ENCODE results near the gene NCLN.
"Not testable (repeated sequence)": the region's sequence is repeated elsewhere in the genome, so short reads cannot be mapped to it uniquely, and the experiment has no call there.

Gene NCLN

DNA sequence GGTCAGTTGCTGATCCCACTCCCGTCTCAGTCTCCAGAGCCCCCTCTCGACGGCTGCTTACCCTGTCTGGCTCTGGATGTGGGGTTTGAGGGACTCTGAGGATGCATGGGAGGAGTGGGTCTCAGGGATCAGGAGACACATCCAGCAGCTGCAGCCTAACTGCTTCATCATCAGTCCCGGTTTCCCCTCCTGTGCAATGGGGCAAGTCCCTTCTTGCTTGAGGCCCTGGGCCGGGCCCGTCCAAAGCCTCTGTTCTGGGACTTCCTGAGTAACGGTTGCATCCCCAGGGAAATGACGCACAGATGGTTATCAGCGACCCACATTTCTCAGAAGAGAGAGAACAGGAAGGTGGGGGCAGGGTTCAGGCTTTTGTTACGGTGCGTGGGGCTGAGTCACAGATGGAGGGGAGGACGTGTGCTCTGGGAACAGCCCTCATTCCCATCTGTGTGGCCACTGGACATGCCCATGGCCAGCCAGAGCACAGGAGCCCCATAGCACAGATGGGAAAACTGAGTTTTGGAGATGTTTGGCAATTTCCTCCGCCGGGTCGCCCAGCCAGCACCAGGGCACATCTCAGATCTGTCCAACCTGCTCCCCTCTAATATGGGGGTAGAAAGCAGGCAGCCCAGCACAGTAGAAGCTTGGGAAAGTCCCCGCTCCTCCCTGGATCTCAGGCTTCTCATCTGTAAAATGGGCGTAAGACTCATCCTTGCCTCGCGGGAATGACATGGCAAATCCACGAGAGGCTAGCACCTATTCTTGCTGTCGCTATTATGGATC is 30.6 kb upstream of the NCLN start:
- peak; percentile 62 for DNase-seq

DNA sequence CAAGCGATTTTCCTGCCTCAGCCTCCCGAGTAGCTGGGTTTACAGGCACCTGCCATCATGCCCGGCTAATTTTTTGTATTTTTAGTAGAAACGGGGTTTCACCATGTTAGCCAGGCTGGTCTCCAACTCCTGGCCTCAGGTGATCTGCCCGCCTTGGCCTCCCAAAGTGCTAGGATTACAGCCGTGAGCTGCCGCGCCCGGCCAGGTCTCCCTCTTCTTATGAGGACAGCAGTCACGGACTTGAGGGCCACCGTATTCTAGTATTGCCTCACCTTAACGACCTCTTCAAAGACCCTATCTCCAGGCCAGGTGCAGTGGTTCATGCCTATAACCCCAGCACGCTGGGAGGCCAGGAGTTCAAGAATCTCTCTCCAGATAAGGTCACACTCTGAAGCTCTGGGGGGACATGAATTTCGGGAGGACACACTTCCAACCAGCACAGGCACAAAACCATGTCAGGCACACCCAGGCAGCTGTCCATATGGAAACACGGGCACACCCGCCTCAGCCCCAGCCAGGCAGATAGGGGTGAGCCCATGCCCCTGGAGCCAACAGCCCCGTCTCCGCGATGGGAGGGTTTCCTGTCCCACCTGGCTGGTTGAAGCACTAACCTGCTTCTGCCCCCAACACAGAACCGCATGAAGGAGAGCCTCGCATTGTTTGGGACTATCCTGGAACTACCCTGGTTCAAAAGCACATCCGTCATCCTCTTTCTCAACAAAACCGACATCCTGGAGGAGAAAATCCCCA is 28.5 kb upstream of the NCLN start:
- DNase-seq, result no peak

DNA sequence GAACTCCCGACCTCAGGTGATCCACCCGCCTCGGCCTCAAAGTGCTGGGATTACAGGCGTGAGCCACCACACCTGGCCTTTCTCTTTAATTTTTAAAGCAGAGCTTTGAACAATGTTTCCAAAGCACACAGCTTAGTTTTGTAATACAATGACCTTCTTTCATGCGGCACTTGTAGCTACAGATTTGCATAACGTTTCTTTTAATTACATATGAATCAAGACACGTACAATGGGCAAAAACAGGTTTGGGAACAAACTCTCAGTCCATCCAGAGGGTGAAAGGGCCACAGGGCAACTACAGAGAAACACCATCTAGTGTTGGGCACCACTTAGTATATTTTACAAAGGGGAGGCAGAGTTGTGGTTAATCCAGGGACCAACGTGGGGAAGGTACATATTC is 26.2 kb upstream of the NCLN start:
- no peak for DNase-seq

DNA sequence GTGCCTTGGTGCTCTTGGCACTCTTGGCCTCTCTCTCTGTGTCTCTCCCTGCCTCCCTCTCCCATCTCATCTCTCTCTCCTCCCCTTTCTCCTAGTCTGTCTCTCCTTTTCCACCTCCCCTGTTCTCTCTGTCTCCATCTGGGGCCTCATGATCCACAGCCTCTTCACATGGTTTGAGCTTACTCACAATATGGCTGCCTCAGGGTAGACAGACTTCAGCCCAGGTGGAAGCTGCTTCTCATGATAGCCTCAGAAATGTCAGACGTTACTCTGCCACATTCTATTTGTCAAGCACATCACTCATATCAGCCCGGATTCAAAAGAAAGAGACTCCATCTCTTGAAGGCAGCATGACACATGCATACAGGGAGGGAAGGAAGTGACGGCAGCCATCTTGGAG is 25.5 kb upstream of the NCLN start:
- no peak for DNase-seq

DNA sequence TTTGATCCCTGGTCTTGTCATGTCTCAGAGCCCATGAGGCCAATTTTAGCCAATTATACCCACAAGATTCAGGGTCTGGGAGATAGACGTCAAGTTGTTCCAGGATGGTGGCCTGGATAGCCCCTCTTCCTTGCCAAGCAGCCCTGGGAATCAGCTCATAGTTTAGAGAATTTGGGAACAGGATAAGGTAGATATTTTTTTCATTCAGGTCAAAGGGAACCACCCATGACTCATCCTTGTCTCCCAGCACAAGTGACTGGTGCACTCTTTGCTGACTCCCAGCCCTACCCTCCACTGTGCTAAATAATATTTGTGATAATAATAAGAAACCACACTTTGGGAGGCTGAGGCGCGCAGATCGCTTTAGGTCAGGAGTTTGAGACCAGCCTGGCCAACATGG is 24.3 kb upstream of the NCLN start:
- DNase-seq, result no peak

DNA sequence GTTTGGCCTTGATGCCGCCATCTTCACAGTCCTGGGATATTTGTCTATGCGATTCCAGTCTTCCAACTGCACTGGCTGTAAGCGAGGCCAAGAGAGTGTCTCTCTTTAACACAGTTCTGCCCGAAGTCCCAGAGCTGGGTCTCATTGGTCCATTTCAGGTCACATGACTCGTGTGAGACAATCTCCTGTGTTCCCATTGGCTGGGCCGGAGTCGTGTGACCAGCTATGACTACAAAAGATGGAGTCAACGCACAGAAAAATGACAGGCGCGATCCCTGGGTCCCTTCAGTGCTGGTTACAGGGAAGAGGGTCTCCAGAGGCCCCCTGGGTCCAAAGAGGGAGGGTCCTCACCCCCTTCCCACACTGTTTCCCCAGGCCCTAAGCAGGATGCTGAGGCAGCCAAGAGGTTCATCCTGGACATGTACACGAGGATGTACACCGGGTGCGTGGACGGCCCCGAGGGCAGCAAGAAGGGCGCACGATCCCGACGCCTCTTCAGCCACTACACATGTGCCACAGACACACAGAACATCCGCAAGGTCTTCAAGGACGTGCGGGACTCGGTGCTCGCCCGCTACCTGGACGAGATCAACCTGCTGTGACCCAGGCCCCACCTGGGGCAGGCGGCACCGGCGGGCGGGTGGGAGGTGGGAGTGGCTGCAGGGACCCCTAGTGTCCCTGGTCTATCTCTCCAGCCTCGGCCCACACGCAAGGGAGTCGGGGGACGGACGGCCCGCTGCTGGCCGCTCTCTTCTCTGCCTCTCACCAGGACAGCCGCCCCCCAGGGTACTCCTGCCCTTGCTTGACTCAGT is 23.1 kb upstream of the NCLN start:
- no peak for DNase-seq

DNA sequence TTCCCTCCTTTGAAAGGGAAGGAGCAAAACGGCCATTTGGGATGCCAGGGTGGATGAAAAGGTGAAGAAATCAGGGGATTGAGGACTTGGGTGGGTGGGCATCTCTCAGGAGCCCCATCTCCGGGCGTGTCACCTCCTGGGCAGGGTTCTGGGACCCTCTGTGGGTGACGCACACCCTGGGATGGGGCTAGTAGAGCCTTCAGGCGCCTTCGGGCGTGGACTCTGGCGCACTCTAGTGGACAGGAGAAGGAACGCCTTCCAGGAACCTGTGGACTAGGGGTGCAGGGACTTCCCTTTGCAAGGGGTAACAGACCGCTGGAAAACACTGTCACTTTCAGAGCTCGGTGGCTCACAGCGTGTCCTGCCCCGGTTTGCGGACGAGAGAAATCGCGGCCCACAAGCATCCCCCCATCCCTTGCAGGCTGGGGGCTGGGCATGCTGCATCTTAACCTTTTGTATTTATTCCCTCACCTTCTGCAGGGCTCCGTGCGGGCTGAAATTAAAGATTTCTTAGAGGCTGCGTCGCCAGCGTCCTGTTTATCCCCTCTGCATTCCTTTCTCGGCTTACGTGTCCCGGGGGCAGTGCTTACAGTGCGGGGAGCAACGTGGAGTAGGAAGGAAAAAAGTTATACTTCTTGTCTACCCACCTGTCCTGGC is 22.4 kb upstream of the NCLN start:
- no peak for DNase-seq

DNA sequence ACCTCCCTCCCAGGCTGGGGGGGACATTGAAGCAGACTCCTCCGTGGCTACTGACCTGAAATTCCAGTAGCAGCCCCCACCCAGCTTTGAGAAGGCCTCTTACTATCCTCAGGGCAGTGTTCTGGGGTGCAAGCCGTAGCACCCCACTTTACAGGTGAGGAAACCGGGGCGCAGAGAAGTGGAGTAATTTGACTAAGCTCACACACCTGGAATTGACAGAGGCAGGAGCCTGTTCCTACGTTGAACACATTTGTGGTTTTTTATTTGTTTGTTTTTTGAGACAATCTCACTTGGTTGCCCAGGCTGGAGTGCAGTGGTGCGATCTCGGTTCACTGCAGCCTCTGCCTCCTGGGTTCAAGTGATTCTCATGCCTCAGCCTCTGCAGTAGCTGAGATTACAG is 21.8 kb upstream of the NCLN start:
- no peak for DNase-seq

DNA sequence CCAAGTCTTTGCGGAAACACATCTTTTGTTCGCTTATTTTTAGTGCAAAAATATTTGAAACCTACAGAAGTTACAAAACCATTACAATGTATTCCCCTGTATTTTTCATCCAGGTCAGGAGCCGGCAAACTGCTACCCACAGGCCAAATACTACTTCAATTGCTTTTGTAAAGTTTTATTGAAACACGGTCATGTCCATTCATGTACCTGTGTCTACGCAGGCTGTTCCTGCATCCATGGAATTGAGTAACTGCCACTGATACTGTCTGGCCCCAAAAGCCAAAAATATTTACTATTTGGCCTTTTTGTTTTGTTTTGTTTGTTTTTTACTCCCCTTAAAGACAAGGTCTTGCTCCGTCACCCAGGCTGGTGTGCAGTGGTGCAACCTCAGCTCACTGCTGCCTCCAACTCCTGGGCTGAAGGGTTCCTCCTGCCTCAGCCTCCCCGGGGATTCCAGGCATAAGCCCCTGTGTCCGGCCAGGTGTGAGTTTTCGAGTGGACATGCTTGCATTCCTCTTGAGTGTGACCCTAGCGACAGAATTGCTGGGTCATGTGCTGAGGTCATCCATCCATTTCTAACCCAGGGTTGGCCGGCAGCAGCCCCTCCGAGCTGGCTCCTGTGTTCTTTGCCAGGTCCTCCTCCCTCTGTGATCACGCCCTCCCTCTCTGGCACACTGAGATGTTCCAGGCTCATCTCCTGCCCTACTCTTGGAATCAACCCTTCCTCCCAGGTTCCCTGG is 18.0 kb upstream of the NCLN start:
- DNase-seq, result no peak

DNA sequence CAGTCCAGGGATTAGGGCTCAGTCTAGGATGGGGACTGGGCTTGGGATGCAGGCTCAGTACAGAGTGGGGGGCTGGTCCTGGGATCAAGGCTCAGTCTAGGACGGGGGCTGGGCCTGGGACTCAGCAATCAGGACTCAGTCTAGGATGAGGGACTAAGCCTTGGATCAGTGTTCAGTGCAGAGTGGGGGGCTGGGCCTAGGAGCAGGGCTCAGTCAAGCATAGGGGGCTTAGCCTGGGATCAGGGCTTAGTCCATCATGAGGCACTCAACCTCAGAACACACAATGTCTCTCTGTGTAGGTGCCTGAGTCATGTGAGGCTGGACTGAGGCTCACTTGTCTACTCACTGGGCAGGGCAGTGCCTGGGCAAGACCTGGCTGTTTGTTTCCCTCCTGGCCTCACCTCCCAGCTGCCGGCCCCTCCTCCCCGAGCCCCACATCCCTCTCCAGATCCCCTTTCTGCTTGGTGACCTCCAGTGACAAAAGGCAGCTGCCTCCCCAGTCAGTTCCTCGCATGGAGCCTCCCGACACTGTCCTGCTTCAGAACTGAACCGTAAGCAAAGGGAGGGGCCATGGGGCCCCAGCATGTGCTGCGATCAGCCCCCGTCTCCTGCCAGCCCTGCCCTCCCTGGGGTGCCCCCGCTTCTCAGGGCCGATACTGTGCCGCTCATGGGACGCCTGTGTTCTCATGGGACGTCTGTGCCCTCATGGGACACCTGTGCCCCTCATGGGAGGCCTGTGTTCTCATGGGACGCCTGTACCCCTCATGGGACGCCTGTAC is 13.6 kb upstream of the NCLN start:
- DNase-seq, result no peak

DNA sequence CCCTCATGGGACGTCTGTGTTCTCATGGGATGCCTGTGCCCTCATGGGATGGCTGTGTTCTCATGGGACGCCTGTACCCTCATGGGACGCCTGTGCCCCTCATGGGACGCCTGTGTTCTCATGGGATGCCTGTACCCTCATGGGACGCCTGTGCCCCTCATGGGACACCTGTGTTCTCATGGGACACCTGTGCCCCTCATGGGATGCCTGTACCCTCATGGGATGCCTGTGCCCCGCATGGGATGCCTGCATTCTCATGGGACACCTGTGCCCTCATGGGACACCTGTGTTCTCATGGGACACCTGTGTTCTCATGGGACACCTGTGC is 13.1 kb upstream of the NCLN start:
- DNase-seq, result not testable (repeated sequence)

DNA sequence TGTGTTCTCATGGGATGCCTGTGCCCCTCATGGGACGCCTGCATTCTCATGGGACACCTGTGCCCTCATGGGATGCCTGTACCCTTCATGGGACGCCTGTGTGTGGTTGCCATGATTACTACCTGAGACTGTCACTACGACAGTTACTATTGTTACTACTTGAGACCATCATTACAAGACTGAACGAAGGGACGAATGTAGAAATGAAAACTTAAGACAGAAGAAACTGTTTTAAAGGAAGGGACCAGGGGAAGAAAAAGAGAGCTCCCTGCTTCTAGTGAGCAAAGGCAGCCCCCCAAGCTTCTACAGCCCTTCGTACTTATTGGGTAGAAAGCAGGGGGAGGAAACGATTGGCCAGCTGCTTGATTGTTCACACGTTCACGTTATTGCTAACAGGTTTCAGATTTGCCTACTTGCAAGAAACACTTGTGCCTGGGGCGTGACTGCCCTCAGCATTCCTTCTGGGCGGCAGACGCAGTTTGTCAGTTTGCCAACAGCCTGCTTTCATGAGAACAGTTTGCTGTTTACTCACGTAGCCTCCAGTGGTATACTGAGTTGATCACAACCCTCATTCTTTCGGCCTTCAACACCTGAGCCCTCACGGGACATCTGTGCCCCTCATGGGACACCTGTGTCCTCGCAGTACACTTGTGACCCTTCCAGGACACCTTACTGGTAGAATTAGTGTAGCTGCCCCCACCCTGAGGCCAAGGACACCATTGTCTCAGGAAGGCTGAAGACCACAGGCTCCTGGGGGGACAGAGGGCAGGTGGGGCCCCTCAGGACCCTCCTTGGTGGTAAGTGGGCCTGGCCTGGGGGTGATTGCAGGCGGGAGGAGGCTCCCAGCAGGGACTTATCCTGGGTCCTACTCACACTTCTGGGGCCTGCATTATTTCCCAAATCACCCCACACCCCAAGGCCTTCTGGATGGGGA is 9.7 kb upstream of the NCLN start:
- no peak for DNase-seq

DNA sequence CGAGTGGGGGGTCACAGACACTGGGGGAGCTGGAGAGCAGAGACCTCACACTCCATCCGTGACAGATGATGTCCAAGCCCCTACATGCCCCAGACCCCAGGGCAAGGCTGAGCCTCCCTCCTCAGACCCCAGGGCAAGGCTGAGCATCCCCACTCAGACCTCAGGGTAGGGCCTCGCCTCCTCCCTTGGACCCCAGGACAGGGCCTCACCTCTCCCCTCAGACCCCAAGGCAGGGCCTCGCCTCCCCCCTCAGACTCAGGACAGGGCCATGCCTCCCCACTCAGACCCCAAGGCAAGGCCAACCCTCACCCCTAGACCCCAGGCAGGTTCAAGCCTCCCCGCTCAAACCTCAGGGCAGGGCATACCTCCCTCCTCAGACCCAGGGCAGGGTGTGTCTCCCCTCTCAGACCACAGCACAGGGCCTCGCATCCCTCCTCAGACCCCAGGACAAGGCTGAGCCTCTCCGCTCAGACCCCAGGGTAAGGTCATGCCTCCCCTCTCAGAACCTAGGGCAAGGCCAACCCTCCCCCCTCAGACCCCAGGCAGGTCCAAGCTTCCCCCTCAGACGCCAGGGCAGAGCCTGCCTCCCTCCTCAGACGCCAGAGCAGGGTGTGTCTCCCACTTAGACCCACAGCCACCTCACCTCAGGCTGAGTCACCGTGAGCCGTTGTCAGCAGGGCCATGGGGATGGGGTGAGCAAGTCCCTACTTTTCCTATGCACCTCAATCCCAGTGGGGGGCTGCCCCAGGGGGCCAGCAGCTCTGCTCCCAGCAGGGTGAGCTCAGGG is 8.8 kb upstream of the NCLN start:
- DNase-seq, result no peak

DNA sequence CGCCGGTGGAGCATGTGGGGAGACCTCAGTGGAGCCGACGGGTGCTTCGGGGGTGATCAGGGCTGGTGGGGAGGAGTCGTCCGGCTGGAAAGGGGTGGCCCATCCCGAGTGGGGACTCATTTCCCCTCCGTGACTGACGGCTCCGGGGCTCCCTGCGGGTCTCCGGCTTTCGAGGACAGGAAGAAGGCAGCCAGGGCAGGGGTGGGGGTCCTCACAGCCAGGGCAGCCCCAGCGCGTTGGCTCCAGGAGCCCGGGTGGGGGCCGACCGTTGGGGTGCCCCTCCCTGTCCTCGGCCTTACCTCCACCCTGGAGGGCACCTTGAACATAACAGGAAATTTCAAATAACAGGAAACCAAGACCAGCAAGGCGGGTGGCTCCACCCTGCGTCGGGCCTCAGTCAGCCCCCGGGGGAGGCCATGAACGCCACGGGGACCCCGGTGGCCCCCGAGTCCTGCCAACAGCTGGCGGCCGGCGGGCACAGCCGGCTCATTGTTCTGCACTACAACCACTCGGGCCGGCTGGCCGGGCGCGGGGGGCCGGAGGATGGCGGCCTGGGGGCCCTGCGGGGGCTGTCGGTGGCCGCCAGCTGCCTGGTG is 7.3 kb upstream of the NCLN start, which contains the start of gene S1PR4:
Gene S1PR4 (plus strand): TSS at position 393 of the 596 bp plus-strand sequence. CDS start 24 bp downstream, at position 417.
- DNase-seq, result no peak

DNA sequence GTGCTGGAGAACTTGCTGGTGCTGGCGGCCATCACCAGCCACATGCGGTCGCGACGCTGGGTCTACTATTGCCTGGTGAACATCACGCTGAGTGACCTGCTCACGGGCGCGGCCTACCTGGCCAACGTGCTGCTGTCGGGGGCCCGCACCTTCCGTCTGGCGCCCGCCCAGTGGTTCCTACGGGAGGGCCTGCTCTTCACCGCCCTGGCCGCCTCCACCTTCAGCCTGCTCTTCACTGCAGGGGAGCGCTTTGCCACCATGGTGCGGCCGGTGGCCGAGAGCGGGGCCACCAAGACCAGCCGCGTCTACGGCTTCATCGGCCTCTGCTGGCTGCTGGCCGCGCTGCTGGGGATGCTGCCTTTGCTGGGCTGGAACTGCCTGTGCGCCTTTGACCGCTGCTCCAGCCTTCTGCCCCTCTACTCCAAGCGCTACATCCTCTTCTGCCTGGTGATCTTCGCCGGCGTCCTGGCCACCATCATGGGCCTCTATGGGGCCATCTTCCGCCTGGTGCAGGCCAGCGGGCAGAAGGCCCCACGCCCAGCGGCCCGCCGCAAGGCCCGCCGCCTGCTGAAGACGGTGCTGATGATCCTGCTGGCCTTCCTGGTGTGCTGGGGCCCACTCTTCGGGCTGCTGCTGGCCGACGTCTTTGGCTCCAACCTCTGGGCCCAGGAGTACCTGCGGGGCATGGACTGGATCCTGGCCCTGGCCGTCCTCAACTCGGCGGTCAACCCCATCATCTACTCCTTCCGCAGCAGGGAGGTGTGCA is 6.6 kb upstream of the NCLN start:
- DNase-seq, result no peak

DNA sequence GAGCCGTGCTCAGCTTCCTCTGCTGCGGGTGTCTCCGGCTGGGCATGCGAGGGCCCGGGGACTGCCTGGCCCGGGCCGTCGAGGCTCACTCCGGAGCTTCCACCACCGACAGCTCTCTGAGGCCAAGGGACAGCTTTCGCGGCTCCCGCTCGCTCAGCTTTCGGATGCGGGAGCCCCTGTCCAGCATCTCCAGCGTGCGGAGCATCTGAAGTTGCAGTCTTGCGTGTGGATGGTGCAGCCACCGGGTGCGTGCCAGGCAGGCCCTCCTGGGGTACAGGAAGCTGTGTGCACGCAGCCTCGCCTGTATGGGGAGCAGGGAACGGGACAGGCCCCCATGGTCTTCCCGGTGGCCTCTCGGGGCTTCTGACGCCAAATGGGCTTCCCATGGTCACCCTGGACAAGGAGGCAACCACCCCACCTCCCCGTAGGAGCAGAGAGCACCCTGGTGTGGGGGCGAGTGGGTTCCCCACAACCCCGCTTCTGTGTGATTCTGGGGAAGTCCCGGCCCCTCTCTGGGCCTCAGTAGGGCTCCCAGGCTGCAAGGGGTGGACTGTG is 5.9 kb upstream of the NCLN start:
- DNase-seq, result no peak

DNA sequence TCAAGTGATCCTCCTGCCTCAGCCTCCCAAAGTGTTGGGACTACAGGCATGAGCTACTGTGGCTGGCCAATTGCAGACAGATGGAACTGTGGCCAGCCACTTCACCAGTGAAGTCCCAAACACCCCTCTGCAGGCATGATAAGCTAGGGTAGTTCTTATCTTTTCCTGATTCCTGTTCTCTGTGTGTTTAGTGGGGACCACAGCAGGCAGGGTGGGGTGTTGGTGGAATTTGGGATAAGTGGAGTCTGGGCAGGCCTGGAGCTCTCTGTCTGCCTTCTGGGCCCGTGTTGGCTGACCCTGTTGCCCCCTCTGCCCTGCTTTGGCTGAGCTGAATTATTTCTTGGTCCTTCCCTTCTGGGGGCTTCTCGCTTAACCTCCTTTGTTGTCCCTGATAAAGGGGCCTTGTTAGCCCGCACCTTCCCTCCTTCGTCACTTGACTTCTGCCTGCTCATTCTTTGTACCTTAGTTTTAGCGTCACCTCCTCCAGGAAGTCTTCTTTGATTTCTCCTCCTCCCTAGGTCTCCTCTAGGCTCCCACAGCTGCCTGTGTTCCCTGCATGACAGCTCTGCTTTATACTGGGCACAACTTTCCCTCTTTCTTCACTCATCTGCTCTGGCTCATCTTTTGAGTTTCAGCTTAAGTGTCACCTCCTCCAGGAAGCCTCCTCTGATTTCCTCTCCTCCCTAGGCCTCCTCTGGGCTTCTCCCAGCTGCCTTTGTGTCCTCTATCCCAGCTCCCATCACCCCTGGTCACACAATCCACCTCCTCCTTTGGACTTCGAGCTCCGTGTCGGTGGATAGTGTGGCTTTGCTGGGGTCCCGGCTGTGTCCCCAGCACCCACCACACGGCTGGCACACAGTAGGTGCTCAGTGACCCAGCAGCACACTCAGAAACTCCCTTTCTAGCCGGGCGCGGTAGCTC is 1.7 kb upstream of the NCLN start:
- no peak for DNase-seq
